DMS153 (cell line): ENCODE results near the gene RBKS.

Experiments
- DNase-seq: peaks from one replicate; lab custom pipeline; 2025; lab: John Stamatoyannopoulos, UW

RBKS gene

GRCh38 chr2:27890146-27890923 is at the start of gene RBKS, which contains the start of gene BABAM2:
TSS of gene RBKS (minus strand) at chr2:27890387. CDS start at chr2:27890345, 42 bp downstream.
TSS of gene BABAM2 (plus strand) at chr2:27890729. CDS start at chr2:27894557, 3,828 bp downstream.
- peak; percentile 71 for DNase-seq

- no peak for DNase-seq
Observed at GRCh38 chr2:27935026-27935425, 44.8 kb upstream of the RBKS start.

DNA sequence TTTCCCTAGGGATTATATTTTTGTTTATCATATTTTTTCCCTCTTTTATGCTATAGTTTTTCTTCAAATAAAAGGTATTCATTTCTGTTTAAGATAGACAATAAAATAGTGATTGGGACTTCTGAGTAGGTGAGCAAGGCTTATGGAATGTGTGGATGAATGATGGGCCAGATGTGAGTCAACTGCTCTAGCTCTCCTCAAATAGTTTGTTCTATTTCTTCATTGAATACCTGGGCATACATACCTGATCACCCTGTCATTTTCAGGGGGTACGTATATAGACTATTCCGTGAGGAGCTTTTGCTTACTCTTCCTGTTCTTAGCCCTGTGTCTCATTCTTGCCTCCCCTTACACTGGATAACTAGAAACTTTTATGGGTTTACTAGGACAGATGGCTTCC is 42.2 kb upstream of the RBKS start:
- no peak for DNase-seq

GRCh38 chr2:27931361-27931950 is 41.3 kb upstream of the RBKS start:
- DNase-seq, result no peak

DNA sequence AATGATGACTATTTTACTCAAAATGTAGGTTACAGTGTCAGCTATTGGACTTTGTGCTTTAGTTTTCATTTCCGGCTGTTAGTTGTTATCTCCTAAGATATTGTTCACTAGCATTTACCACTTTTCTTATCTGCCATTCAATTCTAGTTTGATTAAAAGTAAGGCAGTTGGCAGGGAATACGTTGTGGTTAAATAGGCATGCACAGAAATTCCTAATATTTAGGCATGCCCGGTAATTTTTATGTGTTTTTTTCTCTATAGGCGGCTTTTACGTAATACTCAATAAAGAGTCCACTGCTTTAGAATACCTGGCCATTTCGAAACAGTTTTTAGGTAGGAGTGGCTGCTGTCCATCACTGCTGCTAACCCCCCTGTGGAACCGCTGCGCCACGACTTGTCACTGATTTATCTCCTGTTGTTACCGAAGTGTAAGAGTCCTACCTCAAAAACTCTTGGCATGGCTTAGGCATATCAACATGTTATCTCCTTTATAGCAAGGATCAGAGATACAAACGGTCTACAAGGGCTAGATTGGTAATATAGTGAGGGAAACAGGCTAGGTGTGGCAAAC is 39.8 kb upstream of the RBKS start:
- DNase-seq, result no peak

DNA sequence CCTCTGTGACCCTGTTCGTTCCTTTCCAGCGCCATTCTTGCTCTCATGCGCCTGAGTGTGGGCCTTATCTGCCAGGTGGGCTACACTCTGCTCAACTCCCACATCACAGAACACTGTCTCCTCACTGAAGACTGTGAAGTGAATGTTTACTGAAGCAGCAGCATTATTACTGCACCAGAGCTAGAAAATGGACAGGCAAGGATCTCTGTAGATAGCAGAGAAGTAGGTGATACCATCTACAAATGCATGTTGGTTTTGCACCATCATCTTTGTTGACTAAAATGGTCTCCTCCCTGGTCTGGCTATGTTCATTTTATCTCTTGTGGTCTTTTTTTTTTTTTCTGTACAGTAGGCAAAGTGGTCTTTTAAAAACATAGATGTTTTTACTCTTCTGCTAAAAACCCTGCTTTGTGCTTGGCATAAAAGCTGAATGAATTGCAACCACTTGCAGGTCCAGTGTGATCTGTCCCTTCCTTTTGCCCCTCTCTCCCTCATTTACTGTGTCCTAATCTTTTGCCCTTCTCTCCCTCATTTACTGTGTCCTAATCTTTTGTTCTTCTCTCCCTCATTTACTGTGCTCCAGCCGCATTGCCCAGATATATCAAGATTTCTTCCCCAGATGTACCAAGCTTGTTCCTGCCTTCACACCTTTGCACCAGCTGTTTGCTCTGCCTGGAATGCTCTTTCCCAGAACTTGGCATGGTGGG is 35.7 kb upstream of the RBKS start:
- no peak for DNase-seq

DNA sequence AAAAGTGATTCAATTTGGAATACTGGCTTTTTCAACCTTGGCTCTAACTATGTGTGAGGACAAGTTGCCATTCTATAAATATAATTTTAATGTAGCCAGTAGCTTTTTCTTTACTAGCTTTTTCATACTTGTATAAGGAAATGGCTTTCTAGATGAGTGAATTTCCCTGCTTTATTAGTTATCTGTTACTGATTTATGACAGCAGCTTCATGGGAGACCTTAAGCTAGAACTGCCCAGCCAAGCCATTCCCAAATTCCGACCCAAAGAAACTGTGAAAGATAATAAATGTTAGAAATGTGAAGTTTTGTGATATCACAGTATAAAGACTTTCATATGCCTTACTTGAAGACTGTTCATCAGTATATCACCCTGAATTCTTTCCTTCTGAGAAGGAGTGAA is 32.7 kb upstream of the RBKS start:
- no peak for DNase-seq

DNA sequence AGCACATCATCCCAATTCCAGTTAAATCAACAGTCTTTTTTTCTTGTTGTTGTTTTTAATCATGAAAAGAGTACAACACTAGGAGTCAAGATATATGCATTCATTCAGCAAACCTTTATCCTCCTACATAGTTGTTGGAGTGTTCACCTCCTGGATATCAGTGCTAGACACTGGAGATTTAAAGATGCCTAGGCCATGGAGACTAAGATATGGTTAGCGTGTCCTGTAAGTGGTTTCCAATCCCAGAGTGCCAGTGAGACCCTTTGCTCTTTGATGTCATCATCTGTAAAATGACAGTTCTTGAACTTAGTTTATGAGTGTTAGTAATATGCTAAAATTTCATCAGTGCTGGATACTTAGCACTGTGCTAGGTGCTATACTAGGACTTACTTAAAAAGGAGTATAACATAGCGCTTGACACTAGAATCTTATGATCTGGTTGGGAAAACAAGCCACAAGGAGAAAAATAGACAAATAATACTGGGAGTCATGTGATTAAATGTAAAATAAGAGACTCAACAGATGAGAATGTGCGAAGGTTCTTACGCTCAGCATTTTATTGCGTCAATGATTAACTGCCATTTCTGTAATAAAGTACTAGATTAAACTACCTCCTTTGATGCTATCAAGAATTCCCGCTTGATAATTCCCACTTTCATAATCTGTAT is 31.8 kb upstream of the RBKS start:
- DNase-seq, result no peak

DNA sequence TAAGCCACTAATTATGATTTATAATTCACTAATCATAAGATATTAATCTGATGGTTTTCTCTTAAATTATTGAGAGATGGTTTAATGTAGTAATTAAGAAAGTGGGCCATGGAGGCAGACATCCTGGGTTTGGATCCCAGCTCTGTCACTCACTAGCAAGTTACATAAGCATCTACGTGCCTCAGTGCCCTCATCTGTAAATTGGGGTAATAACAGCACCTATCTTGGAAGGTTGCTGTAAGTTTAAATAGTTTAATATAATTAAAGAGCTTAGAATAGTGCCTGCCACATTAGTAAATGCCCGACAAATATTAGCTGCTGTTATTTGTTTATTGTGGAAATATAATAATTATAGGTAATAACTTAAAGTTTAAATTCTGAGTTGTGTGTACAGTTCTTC is 31.2 kb upstream of the RBKS start:
- no peak for DNase-seq

- peak; percentile 69 for DNase-seq
Observed at GRCh38 chr2:27920148-27920885, 30.1 kb upstream of the RBKS start.

GRCh38 chr2:27916293-27916995 is 26.3 kb upstream of the RBKS start:
- no peak for DNase-seq

DNA sequence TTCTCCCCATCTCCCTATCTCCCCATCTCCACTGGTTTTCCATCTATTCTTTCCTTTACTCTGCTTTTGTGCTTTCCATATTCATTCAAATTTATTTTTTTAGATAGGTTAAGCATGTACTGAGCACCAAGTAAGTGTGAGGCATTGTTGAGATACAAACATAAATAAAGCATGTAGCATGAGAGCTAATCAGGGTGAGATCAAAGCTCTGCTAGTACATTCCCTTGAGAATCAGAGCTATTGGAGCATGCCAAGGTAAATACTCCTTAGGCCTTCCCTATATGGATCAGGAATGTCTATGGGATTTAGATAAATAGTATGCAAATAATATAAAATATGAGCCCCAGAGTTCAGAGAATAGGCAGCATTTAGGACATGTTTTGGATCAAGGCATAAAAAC is 25.7 kb upstream of the RBKS start:
- DNase-seq, result peak; percentile 61

DNA sequence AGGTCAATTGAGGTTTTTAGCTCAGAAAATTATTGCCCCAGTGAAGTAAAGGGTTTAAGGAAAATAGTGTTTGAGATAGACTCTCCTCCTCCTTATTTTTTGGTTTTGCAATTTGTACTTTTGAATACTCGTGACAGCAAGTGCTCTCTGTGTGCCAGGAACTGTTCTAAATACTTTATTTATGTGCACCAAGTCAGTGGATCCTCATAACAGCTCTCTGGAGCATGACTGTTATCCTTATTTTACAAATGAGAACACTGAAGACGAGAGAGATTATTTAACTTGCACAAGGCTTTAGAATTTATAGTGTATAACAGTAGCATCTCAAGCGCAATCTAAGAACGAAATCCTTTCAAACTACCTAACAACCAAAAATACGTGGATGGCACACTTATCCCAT is 25.0 kb upstream of the RBKS start:
- DNase-seq, result no peak

DNA sequence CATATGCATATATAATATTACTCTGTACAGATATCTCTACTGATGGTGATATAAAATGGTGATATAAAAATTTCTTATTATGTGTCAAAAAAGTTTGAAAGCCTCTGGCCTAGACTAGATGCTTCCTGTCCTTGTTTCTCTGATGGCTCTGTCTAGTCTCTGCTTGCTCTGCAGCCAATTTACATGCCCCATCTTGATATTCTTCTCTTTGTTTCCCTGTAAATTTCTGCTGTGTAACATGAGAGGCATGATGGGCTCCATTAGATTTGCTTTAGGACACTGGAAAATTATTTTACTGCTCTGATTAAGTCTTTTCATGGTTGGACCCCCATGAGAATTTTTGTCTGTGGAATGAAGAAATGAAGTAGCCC is 24.6 kb upstream of the RBKS start:
- no peak for DNase-seq

GRCh38 chr2:27914041-27914804 is 24.0 kb upstream of the RBKS start:
- DNase-seq, result no peak

DNA sequence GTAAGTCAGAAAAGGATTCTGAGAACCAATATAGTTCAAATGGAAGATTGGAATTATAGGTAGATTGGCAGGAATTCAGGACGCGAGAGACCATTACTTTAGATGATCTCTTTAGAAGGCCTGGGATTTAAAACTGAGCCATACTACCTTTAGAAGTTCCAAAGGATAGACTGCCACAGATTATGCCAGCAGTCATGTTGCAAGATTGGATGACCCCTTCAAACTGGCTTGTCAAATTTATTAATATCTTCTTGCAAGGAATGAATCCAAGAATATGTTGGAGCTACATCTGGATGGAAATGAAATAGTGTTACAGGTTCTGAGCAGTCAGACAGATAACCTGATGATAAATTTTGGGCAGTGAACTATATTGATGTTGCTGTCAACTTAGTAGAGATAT is 22.3 kb upstream of the RBKS start:
- DNase-seq, result no peak

GRCh38 chr2:27911458-27912210 is 21.4 kb upstream of the RBKS start:
- DNase-seq, result no peak

DNA sequence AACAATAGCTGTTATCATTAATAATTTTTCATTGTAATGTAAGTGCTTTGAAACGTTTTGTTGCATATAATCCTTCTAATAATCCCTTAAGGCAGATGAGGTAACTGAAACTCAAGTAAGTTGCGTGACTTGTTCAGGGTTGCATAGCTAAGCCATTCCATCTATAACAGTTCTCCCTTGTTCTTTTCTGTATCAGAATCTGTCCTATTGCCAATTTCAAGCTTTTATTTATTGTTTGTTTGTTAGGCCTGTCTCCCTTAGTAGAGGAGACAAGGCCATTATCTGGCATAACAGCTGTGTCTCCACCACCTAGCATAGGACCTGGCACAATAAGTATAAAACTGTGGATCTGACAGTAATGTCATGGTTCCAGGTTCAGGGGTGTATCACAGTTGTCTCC is 19.7 kb upstream of the RBKS start:
- no peak for DNase-seq

DNA sequence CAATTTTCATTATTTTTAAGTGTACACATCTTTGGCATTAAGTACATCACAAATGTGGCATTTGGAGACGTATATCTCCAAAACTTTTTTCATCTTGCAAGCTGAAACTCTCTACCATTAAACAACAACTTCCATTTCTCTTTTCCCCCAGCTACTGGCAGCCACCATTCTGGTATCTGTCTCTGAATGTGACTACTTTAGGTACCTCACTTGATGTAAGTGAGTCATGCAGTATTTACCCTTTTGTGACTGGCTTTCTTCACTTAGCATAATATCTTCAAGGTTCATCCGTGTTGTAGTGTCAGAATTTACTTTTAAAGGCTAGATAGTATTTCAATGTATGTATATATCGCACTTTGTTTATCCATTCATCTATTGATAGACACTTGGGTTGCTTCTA is 17.4 kb upstream of the RBKS start:
- DNase-seq, result no peak
